PC-9 (cell line): ENCODE measurements around the gene RBM33.

ENCODE experiments used
- CTCF ChIP-seq: fragments of 200-600 bp; sonication (generic); conservative IDR thresholded peaks from 2 replicates; pipeline ENCODE4 v1.6.1; 2017; ENCODE audit warnings: mixed run types, antibody characterized with exemption, mild to moderate bottlenecking, moderate library complexity
- EZH2 ChIP-seq: fragments of 200-600 bp; sonication (generic); IDR thresholded peaks from 2 replicates; pipeline ENCODE4 v1.8.0; 2017; ENCODE audit warnings: antibody characterized with exemption, low read depth

GRCh38 chr7:155807065-155807671 is 162.7 kb downstream of the RBM33 start:
- TF ChIP-seq CTCF (no peak), EZH2 (no peak)
